ENCODE data around the gene MAPK8. TPM values are rescaled to one million over a fixed set of nuclear protein-coding genes. Genes with fewer than 3 reads are reported as not detected.

The MAPK8 gene
- total and polyA plus RNA-seq, 9 of the 15 experiments (the other 6 are each of a cell fraction or from before 2014, with no cell fraction given): 6.4 to 159 (median 71.0) TPM

- Histone ChIP-seq H3K9ac (ENCODE audit: insufficient read depth in 1 of 2, low read depth in 2 of 2, low read length in 2 of 2) (peak overlapping the region in 1 of 2 experiments; percentile 49; a peak in 1 of 4 replicates), H3K27me3 (ENCODE audit: control insufficient read depth in 2 of 2, insufficient read depth in 2 of 2, low read length in 2 of 2) (no peaks in the 10 kb centered on the region), H3K9me3 (replicated peaks; ENCODE audit: control insufficient read depth, insufficient read depth, low read depth, low read length) (no peaks in the 10 kb centered on the region), H3K4me3 (no peak overlapping the region), H3K9me1 (ENCODE audit: control insufficient read depth, insufficient read depth, low read length) (no peaks in the 10 kb centered on the region), H3K27ac (ENCODE audit: extremely low read depth, low read depth, low read length) (peak overlapping the region; percentile 4; the same call in 2 of the 3 replicates), H3K4me1 (replicated peaks in 1 of 2; ENCODE audit: control insufficient read depth in 2 of 2, insufficient read depth in 2 of 2, low read length in 2 of 2) (peaks cover 9 to 55% of the 10 kb centered on the region in 2 experiments; a peak in 4 of 5 replicates), H3K36me3 (ENCODE audit: control insufficient read depth, insufficient read depth, low read length) (peaks cover 4% of the 10 kb centered on the region; the same call in 1 of the 3 replicates), H3K4me2 (ENCODE audit: insufficient read depth, low read length) (no peak overlapping the region), H3K79me2 (ENCODE audit: control insufficient read depth, insufficient read depth, low read length) (peaks cover 74% of the 10 kb centered on the region), H4K20me1 (replicated peaks; ENCODE audit: control insufficient read depth, insufficient read depth, low read length) (no peaks in the 10 kb centered on the region), H2AFZ (ENCODE audit: low read depth, low read length) (peak overlapping the region; percentile 46)
- in situ Hi-C loops (cut with MboI) (no loop called here), intact Hi-C loops (cut with micrococcal nuclease) (no loop called here)
- no peak for ATAC-seq
- FAIRE-seq: peak; percentile 6
- TF ChIP-seq ID3 (CRISPR knock-in tag; IDR thresholded peaks at IDR 0.05) (no peak), ID3 (tag; IDR thresholded peaks at IDR 0.05) (0 out of 2 replicates have a peak, but pooled peaks have one; percentile 22), ZBTB12 (CRISPR knock-in tag; IDR thresholded peaks at IDR 0.05) (no peak)
- ChIA-PET POLR2A (interaction anchor here (0.8 to 1.5 kb wide), 5 partner anchors 9 to 91 kb away, joined by 3 to 4 read pairs (median 3); no protein-coding TSS in a partner anchor), CTCF (ENCODE audit: low intra/inter-chr PET ratio) (no interaction called here)
- BruUV-seq (replicated peaks): no TSS peak
- WGBS (ENCODE audit: insufficient coverage, low coverage, missing lambda C conversion rate): 64% methylated on average over 1 of the region's 1 CpG
- no peak for DNase-seq (ENCODE audit: extremely low read depth in 1 of 4, low spot score in 3 of 4)
Observed at GRCh38 chr10:48487244-48487643, 180.8 kb downstream of the MAPK8 start.

Other genes with a start within 250 kb of the MAPK8 start
- 0.24 and 0.27 TPM in 2 replicates for gene FRMPD2, start 32.0 kb upstream of the MAPK8 start, total RNA-seq (2014; rRNA removed)
- 0.51 and 0.73 TPM in 2 replicates for gene FRMPD2, start 32.0 kb upstream of the MAPK8 start, total RNA-seq (2014; rRNA removed; fragmentation: Illumina TruSeq; extraction: Trizol)
- 0.23 and 0.33 TPM in 2 replicates for gene FRMPD2, start 32.0 kb upstream of the MAPK8 start, total RNA-seq (2015; rRNA removed; fragmentation: Illumina TruSeq; extraction: Trizol)
- gene FRMPD2, start 32.0 kb upstream of the MAPK8 start, total RNA-seq (2021): 0.38 and 0.44 TPM in 2 replicates
- gene FRMPD2, start 32.0 kb upstream of the MAPK8 start, polyA plus RNA-seq (2011; rRNA removed): 0.95 and 1.8 TPM in 2 replicates
- 0.48 and 0.54 TPM in 2 replicates for gene FRMPD2, start 32.0 kb upstream of the MAPK8 start, polyA plus RNA-seq (2014; fragmentation: Illumina TruSeq; extraction: Trizol)
- gene FRMPD2, start 32.0 kb upstream of the MAPK8 start, polyA plus RNA-seq (2014; fragmentation: Nextera tagmentation; extraction: Ambion mirVana): under 1 TPM; 0.14 to 0.15 TPM
- 0.12 and 0.19 TPM in 2 replicates for gene FRMPD2, start 32.0 kb upstream of the MAPK8 start, polyA plus RNA-seq (2014; rRNA removed)

Data from K562 (cell line).